HepG2 (cell line): ENCODE data around the gene CAMK2N2. TPM values are rescaled to one million over a fixed set of nuclear protein-coding genes. Genes with fewer than 3 reads are reported as not detected.

Source experiments
- NR1H2 ChIP-seq: sonication (generic); formaldehyde crosslinking; IDR thresholded peaks from 2 replicates; pipeline ENCODE4 v1.8.1; 2022; ENCODE audit warnings: low read depth, missing genetic modification reagents, borderline replicate concordance
- SYNCRIP ChIP-seq: fragments of 200-400 bp; formaldehyde crosslinking; IDR thresholded peaks from 2 replicates; pipeline ENCODE4 v1.6.1; 2018; ENCODE audit warnings: mild to moderate bottlenecking, low read depth, low read length; ENCODE audit not compliant: insufficient read depth
- ZNF781 ChIP-seq: sonication (generic); formaldehyde crosslinking; IDR thresholded peaks from 2 replicates; pipeline ENCODE4 v1.5.1; 2020; ENCODE audit warnings: borderline replicate concordance, mild to moderate bottlenecking, missing genetic modification reagents; ENCODE audit errors: not compliant biosample characterization
- ZZZ3 ChIP-seq: sonication (generic); formaldehyde crosslinking; IDR thresholded peaks from 2 replicates; pipeline ENCODE4 v1.4.0; 2020; ENCODE audit warnings: missing genetic modification reagents, mild to moderate bottlenecking, borderline replicate concordance
- polyA plus RNA-seq, 8 experiments: library from polyadenylated mRNA; depleted of rRNA in 3 of 8; stranded (reverse) in 7 of 8; unstranded in 1 of 8; fragments of >200 nt; fragmentation: Illumina TruSeq in 4 of 8; extraction: Trizol in 4 of 8; gene quantifications; 2 replicates each; pipeline versions ENCODE4 v1.2.1 to v1.2.3, GENCODE V29; 2011 to 2016; ENCODE audit warnings: low read depth in 4 of 8, missing spikeins in 1 of 8, mixed read lengths in 1 of 8; ENCODE audit not compliant: insufficient read depth in 1 of 8
- total RNA-seq, 5 experiments: library from RNA; depleted of rRNA; stranded (reverse); fragments of >200 nt; fragmentation: Illumina TruSeq; extraction: Trizol; gene quantifications; 2 replicates each; pipeline ENCODE4 v1.2.3, GENCODE V29; 2016; ENCODE audit warnings: low read depth in 1 of 5
- TF ChIP-seq, protein P1 (sequence below): sonication (generic); formaldehyde crosslinking; IDR thresholded peaks from 2 replicates; pipeline ENCODE4 v1.4.0; 2020; ENCODE audit warnings: mild to moderate bottlenecking, missing genetic modification reagents
- TF ChIP-seq, protein P2 (sequence below): sonication (generic); formaldehyde crosslinking; IDR thresholded peaks from 2 replicates; pipeline ENCODE4 v1.4.0; 2020; ENCODE audit warnings: missing genetic modification reagents; ENCODE audit errors: not compliant biosample characterization
- TF ChIP-seq, protein P3 (sequence below): sonication (generic); formaldehyde crosslinking; IDR thresholded peaks from 2 replicates; pipeline ENCODE4 v1.4.0; 2020; ENCODE audit warnings: missing genetic modification reagents
- TF ChIP-seq, protein P4 (sequence below), 2 experiments: sonication (generic) in 1 of 2; formaldehyde crosslinking in 1 of 2; IDR thresholded peaks; 2 replicates each; pipeline versions ENCODE4 v1.6.1 to v1.9.0; 2014 to 2022; ENCODE audit warnings: antibody characterized with exemption in 1 of 2, borderline replicate concordance in 1 of 2, inconsistent platforms in 1 of 2, low read depth in 1 of 2, missing genetic modification reagents in 1 of 2
- TF ChIP-seq, protein P5 (sequence below): sonication (generic); formaldehyde crosslinking; IDR thresholded peaks from 2 replicates; pipeline ENCODE4 v1.9.0; 2022; ENCODE audit warnings: missing genetic modification reagents, mild to moderate bottlenecking, borderline replicate concordance
- TF ChIP-seq, protein P6 (sequence below): sonication (generic); formaldehyde crosslinking; IDR thresholded peaks from 2 replicates; pipeline ENCODE4 v1.5.1; 2020; ENCODE audit warnings: mild to moderate bottlenecking, missing genetic modification reagents
- TF ChIP-seq, protein P7 (sequence below): sonication (generic); formaldehyde crosslinking; IDR thresholded peaks from 2 replicates; pipeline ENCODE4 v1.8.0; 2022; ENCODE audit warnings: missing genetic modification reagents, mild to moderate bottlenecking, borderline replicate concordance

The CAMK2N2 gene
- total and polyA plus RNA-seq, 2 of the 13 experiments (the other 11 are each of a cell fraction or from before 2014, with no cell fraction given) = 0.12 to 0.27 TPM

DNA sequence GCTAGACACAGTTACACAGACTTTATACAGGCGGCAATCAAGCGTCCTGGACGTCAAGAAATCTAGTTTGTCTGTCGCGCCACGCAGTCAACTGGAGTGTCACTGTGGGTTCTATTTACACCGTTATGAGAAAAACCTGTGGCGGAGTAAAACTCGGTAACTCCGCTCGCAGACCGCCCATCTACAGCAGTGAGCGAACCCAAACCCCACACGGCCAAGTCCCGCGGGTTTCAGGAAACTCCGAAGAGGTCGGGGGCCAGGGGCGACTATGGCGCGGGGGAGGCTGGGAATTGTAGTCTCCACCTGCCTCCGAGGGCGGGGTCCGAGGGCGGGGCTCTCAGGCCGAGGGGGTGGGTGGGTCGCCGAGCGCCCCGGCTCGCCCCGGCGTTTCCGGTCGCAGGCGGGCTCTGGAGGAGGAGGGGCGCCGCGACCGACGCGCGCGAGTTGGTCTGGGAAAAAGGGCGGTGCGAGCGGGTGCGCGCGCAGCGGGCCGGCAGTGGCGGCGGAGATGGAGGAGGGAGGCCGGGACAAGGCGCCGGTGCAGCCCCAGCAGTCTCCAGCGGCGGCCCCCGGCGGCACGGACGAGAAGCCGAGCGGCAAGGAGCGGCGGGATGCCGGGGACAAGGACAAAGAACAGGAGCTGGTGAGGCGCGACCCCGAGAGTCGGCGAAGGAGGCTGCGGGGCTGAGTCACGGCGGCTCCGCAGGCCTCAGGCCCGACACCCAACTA, 37.6 kb upstream of the CAMK2N2 start, which contains the start of gene PSMD2 (continued):
- TF ChIP-seq, protein P1, sequence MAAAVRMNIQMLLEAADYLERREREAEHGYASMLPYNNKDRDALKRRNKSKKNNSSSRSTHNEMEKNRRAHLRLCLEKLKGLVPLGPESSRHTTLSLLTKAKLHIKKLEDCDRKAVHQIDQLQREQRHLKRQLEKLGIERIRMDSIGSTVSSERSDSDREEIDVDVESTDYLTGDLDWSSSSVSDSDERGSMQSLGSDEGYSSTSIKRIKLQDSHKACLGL (CRISPR knock-in tag) = no peak; the same call in 1 of the 2 replicates
- TF ChIP-seq ZZZ3 (CRISPR knock-in tag) (peak; percentile 68; the same call in 1 of the 2 replicates), SYNCRIP (no peak), ZNF781 (no peak), NR1H2 (CRISPR knock-in tag) (no peak)
- TF ChIP-seq, protein P2, sequence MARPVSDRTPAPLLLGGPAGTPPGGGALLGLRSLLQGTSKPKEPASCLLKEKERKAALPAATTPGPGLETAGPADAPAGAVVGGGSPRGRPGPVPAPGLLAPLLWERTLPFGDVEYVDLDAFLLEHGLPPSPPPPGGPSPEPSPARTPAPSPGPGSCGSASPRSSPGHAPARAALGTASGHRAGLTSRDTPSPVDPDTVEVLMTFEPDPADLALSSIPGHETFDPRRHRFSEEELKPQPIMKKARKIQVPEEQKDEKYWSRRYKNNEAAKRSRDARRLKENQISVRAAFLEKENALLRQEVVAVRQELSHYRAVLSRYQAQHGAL (CRISPR knock-in tag) = no peak
- TF ChIP-seq, protein P3, sequence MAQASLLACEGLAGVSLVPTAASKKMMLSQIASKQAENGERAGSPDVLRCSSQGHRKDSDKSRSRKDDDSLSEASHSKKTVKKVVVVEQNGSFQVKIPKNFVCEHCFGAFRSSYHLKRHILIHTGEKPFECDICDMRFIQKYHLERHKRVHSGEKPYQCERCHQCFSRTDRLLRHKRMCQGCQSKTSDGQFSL = no peak
- TF ChIP-seq, protein P4, sequence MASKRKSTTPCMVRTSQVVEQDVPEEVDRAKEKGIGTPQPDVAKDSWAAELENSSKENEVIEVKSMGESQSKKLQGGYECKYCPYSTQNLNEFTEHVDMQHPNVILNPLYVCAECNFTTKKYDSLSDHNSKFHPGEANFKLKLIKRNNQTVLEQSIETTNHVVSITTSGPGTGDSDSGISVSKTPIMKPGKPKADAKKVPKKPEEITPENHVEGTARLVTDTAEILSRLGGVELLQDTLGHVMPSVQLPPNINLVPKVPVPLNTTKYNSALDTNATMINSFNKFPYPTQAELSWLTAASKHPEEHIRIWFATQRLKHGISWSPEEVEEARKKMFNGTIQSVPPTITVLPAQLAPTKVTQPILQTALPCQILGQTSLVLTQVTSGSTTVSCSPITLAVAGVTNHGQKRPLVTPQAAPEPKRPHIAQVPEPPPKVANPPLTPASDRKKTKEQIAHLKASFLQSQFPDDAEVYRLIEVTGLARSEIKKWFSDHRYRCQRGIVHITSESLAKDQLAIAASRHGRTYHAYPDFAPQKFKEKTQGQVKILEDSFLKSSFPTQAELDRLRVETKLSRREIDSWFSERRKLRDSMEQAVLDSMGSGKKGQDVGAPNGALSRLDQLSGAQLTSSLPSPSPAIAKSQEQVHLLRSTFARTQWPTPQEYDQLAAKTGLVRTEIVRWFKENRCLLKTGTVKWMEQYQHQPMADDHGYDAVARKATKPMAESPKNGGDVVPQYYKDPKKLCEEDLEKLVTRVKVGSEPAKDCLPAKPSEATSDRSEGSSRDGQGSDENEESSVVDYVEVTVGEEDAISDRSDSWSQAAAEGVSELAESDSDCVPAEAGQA (IDR thresholded peaks at IDR 0.05; ENCODE audit: low read depth) = no peak; the same call in 1 of the 2 replicates
- TF ChIP-seq, protein P4 (CRISPR knock-in tag; IDR thresholded peaks at IDR 0.05; ENCODE audit: borderline replicate concordance) = 0 out of 2 replicates have a peak, but pooled peaks have one; percentile 24
- TF ChIP-seq, protein P5, sequence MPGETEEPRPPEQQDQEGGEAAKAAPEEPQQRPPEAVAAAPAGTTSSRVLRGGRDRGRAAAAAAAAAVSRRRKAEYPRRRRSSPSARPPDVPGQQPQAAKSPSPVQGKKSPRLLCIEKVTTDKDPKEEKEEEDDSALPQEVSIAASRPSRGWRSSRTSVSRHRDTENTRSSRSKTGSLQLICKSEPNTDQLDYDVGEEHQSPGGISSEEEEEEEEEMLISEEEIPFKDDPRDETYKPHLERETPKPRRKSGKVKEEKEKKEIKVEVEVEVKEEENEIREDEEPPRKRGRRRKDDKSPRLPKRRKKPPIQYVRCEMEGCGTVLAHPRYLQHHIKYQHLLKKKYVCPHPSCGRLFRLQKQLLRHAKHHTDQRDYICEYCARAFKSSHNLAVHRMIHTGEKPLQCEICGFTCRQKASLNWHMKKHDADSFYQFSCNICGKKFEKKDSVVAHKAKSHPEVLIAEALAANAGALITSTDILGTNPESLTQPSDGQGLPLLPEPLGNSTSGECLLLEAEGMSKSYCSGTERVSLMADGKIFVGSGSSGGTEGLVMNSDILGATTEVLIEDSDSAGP (CRISPR knock-in tag) = peak; percentile 78
- TF ChIP-seq, protein P6, sequence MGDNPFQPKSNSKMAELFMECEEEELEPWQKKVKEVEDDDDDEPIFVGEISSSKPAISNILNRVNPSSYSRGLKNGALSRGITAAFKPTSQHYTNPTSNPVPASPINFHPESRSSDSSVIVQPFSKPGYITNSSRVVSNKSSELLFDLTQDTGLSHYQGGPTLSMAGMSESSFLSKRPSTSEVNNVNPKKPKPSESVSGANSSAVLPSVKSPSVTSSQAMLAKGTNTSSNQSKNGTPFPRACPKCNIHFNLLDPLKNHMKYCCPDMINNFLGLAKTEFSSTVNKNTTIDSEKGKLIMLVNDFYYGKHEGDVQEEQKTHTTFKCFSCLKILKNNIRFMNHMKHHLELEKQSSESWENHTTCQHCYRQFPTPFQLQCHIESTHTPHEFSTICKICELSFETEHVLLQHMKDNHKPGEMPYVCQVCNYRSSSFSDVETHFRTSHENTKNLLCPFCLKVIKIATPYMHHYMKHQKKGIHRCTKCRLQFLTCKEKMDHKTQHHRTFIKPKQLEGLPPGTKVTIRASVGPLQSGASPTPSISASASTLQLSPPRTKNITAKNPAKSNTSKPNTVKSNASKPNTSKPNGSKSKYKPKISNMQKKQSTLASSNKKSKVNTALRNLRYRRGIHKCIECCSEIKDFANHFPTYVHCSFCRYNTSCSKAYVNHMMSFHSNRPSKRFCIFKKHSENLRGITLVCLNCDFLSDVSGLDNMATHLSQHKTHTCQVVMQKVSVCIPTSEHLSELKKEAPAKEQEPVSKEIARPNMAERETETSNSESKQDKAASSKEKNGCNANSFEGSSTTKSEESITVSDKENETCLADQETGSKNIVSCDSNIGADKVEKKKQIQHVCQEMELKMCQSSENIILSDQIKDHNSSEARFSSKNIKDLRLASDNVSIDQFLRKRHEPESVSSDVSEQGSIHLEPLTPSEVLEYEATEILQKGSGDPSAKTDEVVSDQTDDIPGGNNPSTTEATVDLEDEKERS = no peak
- TF ChIP-seq, protein P7, sequence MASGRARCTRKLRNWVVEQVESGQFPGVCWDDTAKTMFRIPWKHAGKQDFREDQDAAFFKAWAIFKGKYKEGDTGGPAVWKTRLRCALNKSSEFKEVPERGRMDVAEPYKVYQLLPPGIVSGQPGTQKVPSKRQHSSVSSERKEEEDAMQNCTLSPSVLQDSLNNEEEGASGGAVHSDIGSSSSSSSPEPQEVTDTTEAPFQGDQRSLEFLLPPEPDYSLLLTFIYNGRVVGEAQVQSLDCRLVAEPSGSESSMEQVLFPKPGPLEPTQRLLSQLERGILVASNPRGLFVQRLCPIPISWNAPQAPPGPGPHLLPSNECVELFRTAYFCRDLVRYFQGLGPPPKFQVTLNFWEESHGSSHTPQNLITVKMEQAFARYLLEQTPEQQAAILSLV (CRISPR knock-in tag) = peak; percentile 48; the same call in 1 of the 2 replicates
